ENCODE measurements around the gene LUZP2.

GRCh38 chr11:24896118-24896835, 399.4 kb downstream of the LUZP2 start:
- no peak for TF ChIP-seq CTCF (conservative IDR thresholded peaks at IDR 0.05; ENCODE audit: low read length)
- no peak for TF ChIP-seq EZH2phosphoT487 (IDR thresholded peaks at IDR 0.05; ENCODE audit: borderline replicate concordance, low read depth, low read length)
